ENCODE data around the gene NDUFV2. TPM values are rescaled to one million over a fixed set of nuclear protein-coding genes. Genes with fewer than 3 reads are reported as not detected.

The NDUFV2 gene
- total RNA-seq, 1 donor from 2014 or later = 228 TPM

GRCh38 chr18:9178557-9178956 lies 76.1 kb downstream of the NDUFV2 start:
- Histone ChIP-seq H3K4me2 (no peak overlapping the region), H3K36me3 (no peaks in the 10 kb centered on the region), H3K9me3 (ENCODE audit: low read depth) (no peaks in the 10 kb centered on the region), H4K20me1 (ENCODE audit: low read depth) (peaks cover 9% of the 10 kb centered on the region), H3F3A (ENCODE audit: low read depth) (no peaks in the 10 kb centered on the region), H3K4me3 (no peak overlapping the region), H2AFZ (replicated peaks) (no peak overlapping the region), H3K4me1 (no peaks in the 10 kb centered on the region), H3K79me2 (ENCODE audit: low read depth) (peaks cover 57% of the 10 kb centered on the region), H3K27ac (no peak overlapping the region), H3K9ac (no peak overlapping the region), H3K27me3 (no peaks in the 10 kb centered on the region)
- Mint-ChIP-seq H3K36me3 (peaks cover 21% of the 10 kb centered on the region), H3K27me3 (ENCODE audit: insufficient read depth, low read depth) (no peaks in the 10 kb centered on the region), H3K4me1 (no peaks in the 10 kb centered on the region), H3K27ac (no peak overlapping the region), H3K9me3 (peaks cover 4% of the 10 kb centered on the region), H3K4me3 (no peak overlapping the region)
- no peak for DNase-seq (ENCODE audit: low spot score)
- TF ChIP-seq CTCF (IDR thresholded peaks at IDR 0.05) (no peak), EZH2phosphoT487 (IDR thresholded peaks at IDR 0.05) (no peak), EZH2 (IDR thresholded peaks at IDR 0.05) (no peak)

GRCh38 chr18:9181275-9181674 lies 78.8 kb downstream of the NDUFV2 start:
- Mint-ChIP-seq H3K36me3 (peaks cover 22% of the 10 kb centered on the region), H3K9me3 (peaks cover 6% of the 10 kb centered on the region), H3K27ac (no peak overlapping the region), H3K27me3 (ENCODE audit: insufficient read depth, low read depth) (peaks cover 2% of the 10 kb centered on the region), H3K4me1 (no peaks in the 10 kb centered on the region), H3K4me3 (no peak overlapping the region)
- Histone ChIP-seq H3K36me3 (no peaks in the 10 kb centered on the region), H4K20me1 (ENCODE audit: low read depth) (peaks cover 6% of the 10 kb centered on the region), H3K79me2 (ENCODE audit: low read depth) (peaks cover 44% of the 10 kb centered on the region), H3K4me3 (no peak overlapping the region), H3K4me1 (no peaks in the 10 kb centered on the region), H3K9ac (no peak overlapping the region), H2AFZ (replicated peaks) (no peak overlapping the region), H3F3A (ENCODE audit: low read depth) (no peaks in the 10 kb centered on the region), H3K27ac (no peak overlapping the region), H3K4me2 (no peak overlapping the region), H3K27me3 (no peaks in the 10 kb centered on the region), H3K9me3 (ENCODE audit: low read depth) (no peaks in the 10 kb centered on the region)
- DNase-seq (ENCODE audit: low spot score) = no peak
- TF ChIP-seq EZH2phosphoT487 (IDR thresholded peaks at IDR 0.05) = no peak
- TF ChIP-seq CTCF (IDR thresholded peaks at IDR 0.05) = no peak

- H3K36me3 ChIP-seq = no peaks in the 10 kb centered on the region
- Mint-ChIP-seq H3K27ac (no peak overlapping the region), H3K27me3 (ENCODE audit: insufficient read depth, low read depth) (peaks cover 2% of the 10 kb centered on the region), H3K4me3 (no peak overlapping the region), H3K9me3 (peaks cover 6% of the 10 kb centered on the region), H3K36me3 (peaks cover 18% of the 10 kb centered on the region), H3K4me1 (no peaks in the 10 kb centered on the region)
- no peak overlapping the region for H3K4me2 ChIP-seq
- no peaks in the 10 kb centered on the region for H3K9me3 ChIP-seq (ENCODE audit: low read depth)
- H4K20me1 ChIP-seq (ENCODE audit: low read depth) = peaks cover 5% of the 10 kb centered on the region
- no peak for DNase-seq (ENCODE audit: low spot score)
- peaks cover 33% of the 10 kb centered on the region for H3K79me2 ChIP-seq (ENCODE audit: low read depth)
- no peaks in the 10 kb centered on the region for H3F3A ChIP-seq (ENCODE audit: low read depth)
- H3K4me1 ChIP-seq = no peaks in the 10 kb centered on the region
- H3K27ac ChIP-seq = no peak overlapping the region
- no peak overlapping the region for H3K9ac ChIP-seq
- no peaks in the 10 kb centered on the region for H3K27me3 ChIP-seq
- H3K4me3 ChIP-seq = no peak overlapping the region
- no peak overlapping the region for H2AFZ ChIP-seq (replicated peaks)
- TF ChIP-seq EZH2phosphoT487 (IDR thresholded peaks at IDR 0.05) (no peak), CTCF (IDR thresholded peaks at IDR 0.05) (no peak), EZH2 (IDR thresholded peaks at IDR 0.05) (no peak)
Measured at GRCh38 chr18:9182852-9183399, 80.4 kb downstream of the NDUFV2 start.

Other genes starting within 250 kb of the NDUFV2 start
- gene ANKRD12, start 34.1 kb downstream of the NDUFV2 start, total RNA-seq (ENCODE audit: low replicate concordance) = 26.8 and 38.2 TPM in 2 replicates
- gene TWSG1, start 232.1 kb downstream of the NDUFV2 start, total RNA-seq (ENCODE audit: low replicate concordance) = 50.5 and 87.9 TPM in 2 replicates

Data from neural progenitor cell (in vitro differentiated cells).